ENCODE results near the gene MDM1.

MDM1 gene

DNA sequence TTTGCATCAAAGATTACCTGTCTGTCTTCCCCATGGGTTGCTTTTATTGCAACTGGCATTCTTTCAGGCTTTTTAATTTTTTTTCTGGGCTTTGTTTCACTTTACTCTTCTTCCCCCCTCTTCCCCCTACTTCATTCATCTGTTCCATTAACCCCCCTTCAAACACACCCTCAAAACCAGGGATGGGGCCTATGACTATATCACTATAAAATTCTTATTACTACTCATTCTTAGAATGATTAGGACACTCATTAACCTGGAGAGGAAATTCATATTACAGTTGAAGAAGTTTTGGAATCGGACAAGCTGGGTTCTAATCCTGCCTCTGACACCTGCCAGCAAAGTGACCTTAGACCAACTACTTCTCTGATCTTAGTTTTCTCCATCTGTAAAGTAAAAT, 24.8 kb upstream of the MDM1 start:
- DNase-seq (ENCODE audit: insufficient read length, low spot score) (no peak), FAIRE-seq (no peak)

DNA sequence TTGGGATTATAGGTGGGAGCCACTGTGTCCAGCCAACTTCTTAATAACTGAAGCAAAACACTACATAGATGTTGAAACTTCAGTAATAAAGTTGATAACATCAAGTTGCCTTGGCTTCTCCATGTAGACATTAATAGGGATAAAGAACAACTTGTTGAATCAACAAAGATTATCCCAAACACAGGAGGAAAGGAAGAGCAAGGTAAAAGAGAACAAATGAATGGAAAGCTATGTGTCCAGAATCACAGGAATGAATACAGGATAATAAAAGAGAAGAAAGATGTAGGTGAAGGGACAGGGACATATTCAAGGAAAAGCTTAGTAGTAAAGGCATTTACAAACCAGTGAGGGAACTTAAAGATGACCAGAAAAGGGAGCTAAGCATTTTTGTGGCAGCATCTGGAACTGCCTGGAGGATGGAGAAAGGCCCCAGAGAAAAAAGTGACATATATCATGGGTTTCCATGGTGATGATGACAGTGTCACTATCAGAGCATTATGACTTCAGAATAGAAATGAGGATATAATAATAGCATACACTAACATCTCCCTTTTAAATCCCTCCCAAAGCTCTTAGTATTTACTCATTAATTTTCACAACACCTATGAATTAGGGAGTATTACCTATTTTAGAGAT, 24.0 kb upstream of the MDM1 start:
- no peak for DNase-seq (ENCODE audit: insufficient read length, low spot score)
- FAIRE-seq: no peak

DNA sequence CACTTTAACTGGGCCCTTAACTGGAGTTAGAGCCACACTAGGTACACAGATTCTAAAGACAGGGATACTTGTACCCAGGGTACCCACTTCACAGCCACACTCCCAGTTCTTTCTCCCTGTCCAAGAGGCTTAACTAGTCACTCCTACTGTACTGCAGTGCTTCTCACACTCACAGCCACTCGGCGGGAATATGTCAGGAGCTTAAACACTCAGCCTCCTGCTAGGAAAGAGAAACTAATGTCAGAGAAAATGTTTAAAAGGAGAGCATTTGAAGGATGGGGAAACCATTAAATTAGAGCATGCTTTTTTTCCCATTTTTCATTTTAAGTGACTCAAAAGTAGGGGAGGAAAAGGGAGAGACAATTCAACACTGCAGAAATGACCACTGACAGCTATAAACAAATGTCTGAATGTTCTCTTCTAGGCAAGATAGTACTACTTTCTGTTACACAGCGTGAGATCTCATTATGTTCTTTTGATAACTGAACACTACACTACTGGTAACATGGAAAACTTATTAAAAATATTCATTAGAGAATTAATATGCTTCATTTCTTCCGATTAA, 22.9 kb upstream of the MDM1 start:
- FAIRE-seq (no peak), DNase-seq (ENCODE audit: insufficient read length, low spot score) (no peak)

DNA sequence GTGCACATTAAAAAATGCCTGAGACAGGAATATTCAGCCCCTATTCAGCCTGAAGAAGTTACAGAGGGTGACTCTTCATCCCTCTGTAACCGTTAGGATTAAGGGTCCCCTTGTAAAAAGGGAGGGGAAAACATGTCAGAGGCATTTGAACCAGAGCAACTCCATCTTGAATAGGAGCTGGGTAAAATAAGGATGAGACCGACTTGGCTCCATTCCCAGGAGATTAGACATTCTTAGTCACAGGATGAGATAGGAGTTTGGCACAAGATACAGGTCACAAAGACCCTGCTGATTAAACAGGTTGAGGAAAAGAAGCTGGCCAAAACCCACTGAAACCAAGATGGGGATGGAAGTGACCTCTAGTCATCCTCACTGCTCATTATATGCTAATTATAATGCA, 19.9 kb upstream of the MDM1 start:
- FAIRE-seq (no peak), DNase-seq (ENCODE audit: insufficient read length, low spot score) (no peak)

DNA sequence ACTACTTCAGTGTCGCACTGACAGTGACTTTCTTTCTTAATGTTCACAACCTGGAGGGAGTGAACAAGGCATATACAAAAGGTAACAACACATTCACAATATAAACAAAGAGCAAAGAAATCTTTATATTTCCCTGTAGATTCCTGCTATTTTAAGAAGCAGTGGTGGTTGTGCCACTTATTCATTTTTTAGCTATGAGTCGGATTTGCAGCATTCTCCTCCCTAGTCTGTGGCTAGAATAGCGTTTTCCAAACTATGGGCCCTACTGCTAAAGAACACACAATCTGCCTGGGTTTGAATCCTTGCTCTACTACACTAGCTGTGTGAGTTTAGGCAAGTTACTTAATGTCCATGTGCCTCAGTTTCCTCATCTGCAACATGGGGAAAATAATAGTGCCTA, 18.6 kb upstream of the MDM1 start:
- no peak for DNase-seq (ENCODE audit: insufficient read length, low spot score)
- no peak for FAIRE-seq

DNA sequence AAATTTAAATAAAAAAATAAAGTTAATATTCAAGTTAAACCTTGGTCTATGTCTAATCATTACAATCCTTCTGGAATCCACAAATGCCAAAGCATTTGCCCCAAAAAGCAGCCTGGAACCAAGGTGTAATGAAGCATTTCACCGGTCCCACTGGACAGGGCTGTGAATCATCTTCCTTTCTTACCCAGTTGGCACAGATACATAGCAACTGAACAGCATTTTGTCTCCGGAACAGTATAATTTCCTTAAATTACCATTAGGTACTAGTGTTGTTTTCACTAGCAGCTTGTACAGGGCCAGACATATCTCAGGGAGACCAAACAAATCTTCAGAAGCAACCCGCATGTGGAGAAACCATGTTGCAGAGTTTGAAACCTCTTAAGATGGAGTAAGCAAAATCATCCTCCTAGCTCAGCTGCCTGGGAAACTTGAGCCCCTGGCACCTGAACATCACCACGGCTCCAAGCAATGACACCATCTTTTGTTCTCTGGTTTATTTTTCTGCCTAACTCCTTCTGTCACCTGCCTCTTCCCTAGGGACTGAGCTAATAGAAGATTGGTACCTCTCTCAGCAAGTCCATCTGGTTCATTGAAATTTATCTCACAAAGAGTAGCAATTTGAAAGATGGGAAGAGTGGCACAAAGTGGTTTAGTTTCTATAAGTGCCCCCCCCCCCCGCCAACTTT, 17.9 kb upstream of the MDM1 start:
- DNase-seq (ENCODE audit: insufficient read length, low spot score): no peak
- no peak for FAIRE-seq

DNA sequence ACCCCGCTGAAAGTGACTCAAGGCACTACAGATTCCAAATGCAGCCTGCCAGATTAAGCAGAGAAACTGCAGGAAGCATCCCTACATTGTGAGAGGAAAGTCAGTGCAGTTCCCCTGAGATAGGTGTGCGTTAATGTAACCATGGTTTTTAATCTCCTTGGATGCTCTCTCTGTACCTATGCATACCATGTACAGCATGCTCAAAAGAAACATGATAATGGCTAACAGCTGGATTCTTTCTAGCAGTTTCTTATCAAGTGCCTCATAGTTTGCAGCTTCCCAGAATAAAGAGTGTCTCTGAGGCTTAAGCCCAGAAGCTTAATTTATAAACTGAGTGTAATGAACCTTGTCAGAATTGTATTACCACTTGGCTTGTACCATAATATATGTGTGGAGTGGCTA, 17.1 kb upstream of the MDM1 start:
- no peak for DNase-seq (ENCODE audit: insufficient read length, low spot score)

DNA sequence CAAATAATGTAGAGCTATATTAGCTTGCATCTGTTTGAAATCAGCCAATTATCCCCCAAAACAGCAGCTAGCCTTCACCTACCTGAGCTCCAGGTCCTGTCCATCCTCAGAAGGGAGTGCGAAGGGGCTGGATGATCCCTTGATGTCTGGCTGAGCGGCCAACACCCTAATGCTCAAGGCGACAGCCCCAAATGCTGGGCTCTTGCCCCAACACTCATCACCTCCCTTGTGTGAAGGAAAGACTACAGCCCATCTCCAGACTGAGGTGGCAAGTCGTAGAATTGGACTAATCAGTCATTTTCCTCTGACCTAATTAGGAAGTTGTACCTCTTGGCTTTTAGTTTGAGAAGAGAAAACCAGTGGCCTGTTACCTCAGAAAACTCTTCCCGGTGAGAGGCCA, 16.3 kb upstream of the MDM1 start:
- DNase-seq (ENCODE audit: insufficient read length, low spot score) (no peak), FAIRE-seq (no peak)

More for the DNA sequence above, 17.1 kb upstream of the MDM1 start:
- no peak for FAIRE-seq

DNA sequence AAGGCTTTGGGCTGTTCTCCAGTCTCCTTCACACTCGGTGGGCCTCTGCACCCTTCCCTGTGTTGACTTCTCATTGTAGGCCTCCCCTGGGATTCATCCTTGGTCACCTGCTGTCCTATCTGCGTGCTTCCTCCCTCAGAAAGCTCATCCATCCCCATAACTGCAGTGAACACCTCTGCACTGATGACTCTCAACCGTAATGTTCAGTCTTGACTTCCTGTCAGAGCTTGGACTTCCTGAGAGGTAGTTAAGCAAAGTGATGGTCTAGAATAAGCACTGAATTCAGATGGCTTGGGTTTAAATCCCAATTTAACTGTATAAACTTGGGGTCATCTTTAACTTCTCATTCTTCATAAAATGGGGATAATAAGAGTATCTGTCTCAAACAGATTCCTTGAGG, 13.6 kb upstream of the MDM1 start:
- DNase-seq (ENCODE audit: insufficient read length, low spot score) (no peak), FAIRE-seq (no peak)

DNA sequence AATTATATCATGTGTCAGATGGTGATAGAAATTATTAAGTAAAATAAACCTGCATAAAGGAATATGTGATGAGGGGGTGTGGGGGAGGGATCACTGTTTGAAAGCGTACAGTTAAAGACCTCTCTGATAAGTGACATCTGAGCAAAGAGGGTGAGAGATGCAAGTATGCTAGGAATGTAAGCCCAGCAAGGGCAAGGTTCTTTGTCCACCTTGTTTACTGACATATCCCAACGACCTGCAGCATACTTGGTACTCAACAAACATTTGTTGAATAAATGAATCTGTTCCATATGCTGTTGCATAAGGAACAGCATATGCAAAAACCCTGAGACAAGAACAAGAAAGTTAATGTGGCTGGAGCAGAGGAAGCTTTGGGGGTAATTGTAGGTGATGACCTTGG, 12.0 kb upstream of the MDM1 start:
- FAIRE-seq: no peak
- DNase-seq (ENCODE audit: insufficient read length, low spot score): no peak

DNA sequence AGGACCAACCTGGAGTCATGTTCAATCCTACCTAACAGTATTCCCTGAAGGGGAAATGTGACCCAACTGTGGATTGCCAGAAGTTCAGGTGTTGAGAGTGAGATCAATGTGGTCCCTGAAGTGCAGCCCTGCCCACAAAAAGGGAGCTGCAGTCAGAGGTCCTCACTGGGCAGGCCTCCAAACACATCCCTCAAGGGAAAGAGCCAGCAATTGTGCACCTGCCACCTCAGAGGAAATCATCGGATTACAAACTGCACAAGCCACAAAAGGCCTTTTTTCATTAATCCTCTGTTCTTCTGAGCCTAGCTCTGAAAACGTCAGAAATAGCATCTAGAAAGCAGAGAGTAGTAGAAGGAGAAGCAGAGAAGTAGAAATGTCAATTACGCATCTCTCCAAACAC, 10.8 kb upstream of the MDM1 start:
- DNase-seq (ENCODE audit: insufficient read length, low spot score): no peak

DNA sequence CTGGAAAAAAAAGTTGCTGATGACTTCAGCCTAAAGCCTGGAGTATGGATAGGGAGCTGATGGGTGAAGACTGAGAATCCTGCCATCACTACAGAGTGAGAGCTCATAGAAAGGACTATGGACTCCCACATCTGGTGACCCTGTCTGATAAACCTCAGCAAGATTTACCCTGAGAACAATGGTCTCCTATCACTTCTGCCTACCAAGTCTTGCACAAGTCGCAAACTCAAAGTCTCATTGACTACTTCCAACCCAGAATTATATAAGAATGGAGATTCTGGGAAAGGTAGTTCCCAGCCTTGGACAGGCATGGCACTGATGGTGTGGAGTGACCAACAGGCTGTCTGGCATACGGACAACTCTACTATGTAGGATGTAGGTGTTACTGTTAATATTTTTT, 9.7 kb upstream of the MDM1 start:
- FAIRE-seq: no peak
- DNase-seq (ENCODE audit: insufficient read length, low spot score): no peak

More for the DNA sequence above, 10.8 kb upstream of the MDM1 start:
- no peak for FAIRE-seq

DNA sequence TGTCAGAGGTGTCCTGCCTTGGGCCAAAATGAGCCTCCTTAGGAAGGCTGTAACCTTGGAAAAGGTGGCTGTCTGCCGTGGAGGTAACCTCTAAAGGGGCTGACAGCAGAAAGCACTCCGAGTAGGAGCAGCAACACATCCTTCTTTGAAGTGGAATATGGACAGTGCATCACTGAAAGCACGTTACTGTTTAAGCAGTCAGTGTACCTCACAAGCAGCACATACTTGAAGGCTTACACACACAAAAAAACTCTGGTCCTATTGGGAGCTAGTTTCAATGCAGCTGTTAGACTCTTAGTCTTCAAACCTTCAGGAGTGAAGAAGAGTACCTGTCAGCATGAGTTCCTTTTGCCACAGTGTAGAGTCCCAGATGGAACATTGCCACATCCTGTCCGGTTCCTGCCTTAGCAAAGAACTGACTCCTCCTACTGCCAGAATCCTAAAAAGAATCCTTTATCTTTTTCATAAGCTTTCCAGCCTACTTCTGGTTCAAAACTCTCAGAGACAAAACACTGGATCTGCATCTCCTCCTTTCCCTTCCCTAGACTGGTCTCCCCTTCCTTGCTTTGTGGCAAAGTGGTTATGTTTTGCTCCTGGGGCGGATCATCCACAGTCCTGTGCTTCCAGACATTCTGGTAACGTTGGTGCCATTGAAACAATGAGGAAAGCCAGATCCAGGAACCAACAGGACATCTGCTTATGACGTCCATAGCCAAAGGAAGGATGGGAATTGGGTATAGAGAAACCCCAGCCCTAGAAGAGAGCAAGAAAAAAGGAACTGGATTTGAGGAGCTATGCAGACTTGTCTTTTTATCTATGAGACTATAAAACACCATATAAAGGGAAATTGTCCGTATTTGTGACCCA, 8.5 kb upstream of the MDM1 start:
- DNase-seq (ENCODE audit: insufficient read length, low spot score): no peak
- no peak for FAIRE-seq

DNA sequence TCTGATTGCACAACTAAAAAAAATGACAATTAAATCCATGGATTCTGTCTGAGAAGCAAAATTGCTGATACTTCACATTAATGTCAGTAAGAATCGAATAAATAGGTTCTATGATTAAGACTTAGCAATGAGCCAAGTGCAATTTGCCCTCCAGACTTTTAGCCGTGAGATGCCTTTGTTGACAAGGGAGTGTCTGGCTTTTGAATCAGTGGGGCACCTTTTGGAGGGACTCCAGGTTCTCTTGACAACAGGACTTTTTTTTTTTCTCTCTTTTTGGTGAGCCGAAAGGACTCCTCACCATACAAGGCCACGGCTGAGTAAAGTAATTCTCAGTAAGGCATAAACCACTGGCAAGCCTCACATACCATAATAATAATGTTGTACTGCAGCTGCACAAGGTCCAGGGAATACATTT, 4.7 kb upstream of the MDM1 start:
- no peak for DNase-seq (ENCODE audit: insufficient read length, low spot score)

DNA sequence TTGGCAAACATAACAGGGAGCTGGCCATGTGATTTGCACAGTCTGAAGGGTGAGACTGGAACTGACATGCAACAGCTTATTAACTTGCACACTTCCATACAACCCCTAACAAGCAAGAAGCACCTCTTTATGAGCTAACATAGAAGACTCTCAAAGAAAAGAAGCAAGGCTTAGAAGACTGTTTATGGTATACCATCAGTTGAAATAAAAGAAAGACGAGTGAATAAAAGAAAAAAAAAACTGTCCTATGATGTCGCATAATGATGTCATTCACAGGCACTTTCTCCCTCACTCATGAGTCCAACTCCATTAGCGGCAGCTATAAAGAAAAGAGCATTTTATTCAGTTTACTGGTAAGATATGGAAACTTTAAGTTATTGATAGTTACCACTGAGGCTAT, 3.3 kb upstream of the MDM1 start:
- DNase-seq (ENCODE audit: insufficient read length, low spot score) (no peak), FAIRE-seq (no peak)

More for the DNA sequence above, 4.7 kb upstream of the MDM1 start:
- no peak for FAIRE-seq

DNA sequence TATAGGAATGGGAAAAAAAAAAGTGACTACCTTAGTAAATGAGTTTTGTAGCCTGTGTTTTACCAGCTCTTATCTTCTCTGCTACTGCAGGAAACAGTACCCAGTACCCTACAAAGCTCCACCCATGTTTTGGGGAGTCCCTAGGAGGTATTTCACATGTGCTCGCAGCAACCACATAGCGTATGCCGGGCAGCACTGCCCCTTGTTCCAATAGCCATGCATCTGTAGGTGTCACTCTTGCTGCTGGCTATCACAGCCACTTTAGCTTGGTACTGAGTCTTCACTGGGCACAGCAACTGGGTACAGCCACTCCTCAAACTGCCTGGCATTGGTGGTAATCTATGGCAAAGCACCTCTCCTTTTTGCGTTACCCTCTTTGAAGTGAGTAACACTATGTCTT, 2.0 kb upstream of the MDM1 start:
- no peak for FAIRE-seq
- no peak for DNase-seq (ENCODE audit: insufficient read length, low spot score)

DNA sequence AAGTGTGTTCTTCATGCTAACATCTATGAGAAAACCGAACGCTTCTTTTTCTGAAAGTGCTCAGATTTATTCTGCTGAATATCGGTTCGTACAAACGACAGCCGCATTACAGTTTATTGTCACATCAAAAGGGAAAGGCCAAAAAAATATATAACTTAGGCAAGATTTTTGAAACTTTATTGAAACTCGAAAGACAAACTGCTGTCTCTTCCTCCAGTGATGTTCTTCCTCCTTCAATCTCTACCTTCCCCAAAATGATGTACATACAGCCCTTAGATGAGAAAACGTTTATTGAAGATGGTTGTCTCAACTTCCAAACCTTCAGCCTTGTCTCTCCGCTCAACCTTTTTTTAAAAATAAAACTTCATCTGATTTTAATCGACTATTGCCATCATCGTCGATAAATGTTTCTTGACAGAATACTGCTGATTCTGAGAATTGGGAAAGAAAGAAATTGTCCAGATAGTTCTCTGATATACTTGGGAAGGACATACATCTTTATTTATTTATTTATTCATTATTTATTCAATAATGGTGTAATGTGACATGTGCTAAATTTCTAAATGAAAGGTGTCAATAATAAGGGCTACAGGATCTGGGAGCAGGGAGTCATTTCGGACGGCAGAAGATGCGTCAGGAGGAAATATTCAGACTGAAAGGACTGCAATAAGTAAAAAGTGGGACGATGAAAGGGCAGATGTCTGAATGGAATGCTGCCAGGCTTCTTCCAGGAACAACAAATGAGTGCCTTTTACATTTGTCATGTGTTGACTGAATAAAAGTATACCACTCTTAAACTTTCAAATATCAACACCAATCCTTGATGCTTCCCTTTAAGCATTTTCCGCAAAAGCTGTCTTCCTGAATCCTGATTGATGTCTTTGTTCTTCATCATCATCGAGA, 817 bp upstream of the MDM1 start:
- DNase-seq (ENCODE audit: insufficient read length, low spot score) (no peak), FAIRE-seq (no peak)

DNA sequence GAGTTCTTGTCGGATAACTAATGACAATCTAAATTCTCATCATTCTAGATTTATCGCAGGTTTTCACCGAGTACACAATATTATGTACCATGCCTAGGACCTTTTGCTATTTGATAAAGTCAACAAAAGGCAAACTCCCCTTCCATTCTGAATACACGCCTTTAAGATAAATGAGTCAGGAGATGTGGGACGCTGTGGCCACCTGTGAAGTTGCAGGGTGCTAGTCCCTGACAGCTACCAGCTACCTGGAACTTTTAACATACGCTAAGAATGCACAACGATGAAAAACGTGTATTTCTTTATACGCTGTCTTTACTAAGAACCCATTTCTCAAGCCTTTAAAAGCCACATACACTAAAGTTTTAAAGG, 678 bp downstream of the MDM1 start:
- DNase-seq (ENCODE audit: insufficient read length, low spot score): no peak
- no peak for FAIRE-seq

DNA sequence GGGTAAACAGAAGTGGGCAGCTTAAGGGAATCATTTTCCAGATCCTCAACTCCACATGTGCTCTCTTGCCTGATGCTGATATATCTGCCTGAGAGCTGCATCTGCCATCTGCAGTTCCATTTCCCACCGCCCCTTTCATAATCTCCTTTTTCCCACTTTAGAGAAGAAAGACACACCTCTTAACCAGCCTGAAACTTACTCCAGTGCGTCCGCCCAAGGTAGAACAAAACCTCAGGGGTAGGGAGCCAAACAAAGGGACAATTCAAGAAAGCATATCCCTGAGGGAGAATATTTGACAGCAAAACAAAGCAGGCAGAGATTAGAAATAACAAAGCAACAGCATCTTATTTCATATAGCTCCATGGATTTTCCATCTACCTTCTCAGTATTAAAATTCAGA, 4.3 kb downstream of the MDM1 start:
- DNase-seq (ENCODE audit: insufficient read length, low spot score) (no peak), FAIRE-seq (no peak)

DNA sequence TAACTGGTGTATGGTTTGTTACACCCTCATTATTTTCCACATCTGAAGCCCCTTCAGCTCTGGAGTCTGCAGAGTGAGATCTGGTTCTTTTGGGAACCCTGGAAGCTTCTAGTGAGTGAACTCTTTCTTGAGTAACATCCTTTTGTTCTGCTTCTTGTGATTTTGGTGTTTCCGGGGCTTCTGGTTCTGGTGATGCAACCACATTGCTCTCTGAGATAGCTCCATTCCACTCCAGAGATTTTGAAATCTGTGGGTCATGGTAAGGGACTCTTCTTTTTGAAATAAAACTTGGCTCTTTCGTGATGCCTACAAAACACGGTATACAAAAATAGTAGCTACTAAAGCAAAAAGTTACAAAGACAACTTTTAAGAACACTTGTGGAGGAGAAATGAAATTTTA, 5.4 kb downstream of the MDM1 start:
- FAIRE-seq (no peak), DNase-seq (ENCODE audit: insufficient read length, low spot score) (no peak)

DNA sequence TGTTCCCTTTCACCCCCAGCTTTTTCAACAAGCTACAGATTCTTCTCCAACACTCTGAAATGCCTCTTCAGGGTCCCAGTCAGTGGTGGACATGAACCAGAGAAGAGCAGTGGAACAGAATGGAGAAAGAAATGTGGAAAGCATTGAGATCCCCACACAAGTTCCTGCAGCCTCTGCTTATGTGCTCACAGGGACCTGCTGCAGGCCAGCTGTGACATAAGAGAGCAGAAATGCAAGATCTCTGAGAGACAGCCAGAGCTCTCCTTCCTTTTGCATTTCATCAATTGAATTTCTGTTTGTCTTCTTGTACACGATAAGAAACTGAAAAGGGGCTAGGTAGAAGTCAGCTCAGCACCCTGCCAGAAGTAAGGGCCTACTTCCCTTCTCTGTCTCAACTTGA, 6.2 kb downstream of the MDM1 start:
- FAIRE-seq: no peak
- DNase-seq (ENCODE audit: insufficient read length, low spot score): no peak
